Measurements from ENCODE around the gene UBXN7. TPM values are rescaled to one million over a fixed set of nuclear protein-coding genes. Genes with fewer than 3 reads are reported as not detected.

The UBXN7 gene
- total and polyA plus RNA-seq, 2 of the 4 experiments (the other 2 are of a cell fraction), result 8.6 to 16.1 TPM

DNA sequence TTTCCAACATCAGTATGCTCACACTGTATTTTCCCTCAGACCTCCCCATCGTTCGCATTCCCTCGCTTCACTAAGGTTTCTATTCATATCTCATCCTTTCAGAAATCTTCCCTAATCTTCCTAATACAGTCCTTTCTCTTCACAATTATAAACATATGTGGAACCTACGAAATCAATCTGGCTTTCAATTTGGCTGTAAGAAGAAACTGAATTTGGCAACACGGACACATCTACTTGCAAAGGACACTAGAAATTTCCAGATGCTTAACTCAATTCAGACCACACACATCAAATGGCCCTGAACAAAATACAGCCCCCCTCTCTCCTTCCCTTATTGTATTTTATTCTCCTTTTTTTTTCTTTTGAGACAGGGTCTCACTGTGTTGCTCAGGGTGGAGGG is 54.9 kb downstream of the UBXN7 start:
- H3K4me3 ChIP-seq (ENCODE audit: insufficient read depth, low read depth, low read length), result no peak overlapping the region
- H2BK20ac ChIP-seq (ENCODE audit: low read depth, low read length), result no peak overlapping the region
- BruUV-seq (replicated peaks), result no TSS peak
- H3K4ac ChIP-seq (ENCODE audit: low read depth, low read length), result no peak overlapping the region
- H4K8ac ChIP-seq (ENCODE audit: low read depth in 2 of 2, low read length in 2 of 2), result no peak overlapping the region
- H4K20me1 ChIP-seq (ENCODE audit: insufficient read depth, low read length), result no peaks in the 10 kb centered on the region; the same call in 1 of the 2 replicates
- dilution Hi-C loops (cut with HindIII; ENCODE audit: low sequenced_read_pairs, unreplicated experiment), result no loop called here
- H3K18ac ChIP-seq (ENCODE audit: low read depth, low read length), result no peak overlapping the region
- H3K9me3 ChIP-seq (ENCODE audit: control insufficient read depth, insufficient read depth, low read length), result no peaks in the 10 kb centered on the region
- no peak overlapping the region for H2AK5ac ChIP-seq (ENCODE audit: low read depth, low read length)
- H3K9me1 ChIP-seq (ENCODE audit: insufficient read depth, low read length), result no peaks in the 10 kb centered on the region
- H3K23ac ChIP-seq (ENCODE audit: low read depth, low read length), result no peak overlapping the region
- intact Hi-C loops (cut with micrococcal nuclease), result no loop called here
- ChIA-PET CTCF (no interaction called here), POLR2A (ENCODE audit: unreplicated experiment) (no interaction called here)
- WGBS, 2 experiments (ENCODE audit: extremely low coverage in 2 of 2, insufficient read length in 1 of 2), result no CpG with 5 or more reads among the region's 5 CpGs
- peaks cover 13% of the 10 kb centered on the region for H3K36me3 ChIP-seq (ENCODE audit: control insufficient read depth, insufficient read depth, low read length)
- no peak overlapping the region for H3K14ac ChIP-seq (replicated peaks; ENCODE audit: low read depth, low read length)
- H2BK15ac ChIP-seq (ENCODE audit: low read depth, low read length), result no peak overlapping the region
- DNase-seq, result no peak
- TF ChIP-seq CHD1 (IDR thresholded peaks at IDR 0.05; ENCODE audit: low read depth, low read length), result no peak
- TF ChIP-seq MAFK (IDR thresholded peaks at IDR 0.05; ENCODE audit: low read depth, low read length), result no peak
- TF ChIP-seq FOS (IDR thresholded peaks at IDR 0.05; ENCODE audit: low read depth, low read length), result no peak
- TF ChIP-seq, protein P1, sequence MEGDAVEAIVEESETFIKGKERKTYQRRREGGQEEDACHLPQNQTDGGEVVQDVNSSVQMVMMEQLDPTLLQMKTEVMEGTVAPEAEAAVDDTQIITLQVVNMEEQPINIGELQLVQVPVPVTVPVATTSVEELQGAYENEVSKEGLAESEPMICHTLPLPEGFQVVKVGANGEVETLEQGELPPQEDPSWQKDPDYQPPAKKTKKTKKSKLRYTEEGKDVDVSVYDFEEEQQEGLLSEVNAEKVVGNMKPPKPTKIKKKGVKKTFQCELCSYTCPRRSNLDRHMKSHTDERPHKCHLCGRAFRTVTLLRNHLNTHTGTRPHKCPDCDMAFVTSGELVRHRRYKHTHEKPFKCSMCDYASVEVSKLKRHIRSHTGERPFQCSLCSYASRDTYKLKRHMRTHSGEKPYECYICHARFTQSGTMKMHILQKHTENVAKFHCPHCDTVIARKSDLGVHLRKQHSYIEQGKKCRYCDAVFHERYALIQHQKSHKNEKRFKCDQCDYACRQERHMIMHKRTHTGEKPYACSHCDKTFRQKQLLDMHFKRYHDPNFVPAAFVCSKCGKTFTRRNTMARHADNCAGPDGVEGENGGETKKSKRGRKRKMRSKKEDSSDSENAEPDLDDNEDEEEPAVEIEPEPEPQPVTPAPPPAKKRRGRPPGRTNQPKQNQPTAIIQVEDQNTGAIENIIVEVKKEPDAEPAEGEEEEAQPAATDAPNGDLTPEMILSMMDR (conservative IDR thresholded peaks at IDR 0.05; ENCODE audit: low read depth, low read length), result no peak
- TF ChIP-seq NFE2L2 (IDR thresholded peaks at IDR 0.05; ENCODE audit: low read depth, low read length), result no peak
- no peak for TF ChIP-seq MAZ (IDR thresholded peaks at IDR 0.05; ENCODE audit: borderline replicate concordance, low read depth, low read length)
- TF ChIP-seq, protein P2, sequence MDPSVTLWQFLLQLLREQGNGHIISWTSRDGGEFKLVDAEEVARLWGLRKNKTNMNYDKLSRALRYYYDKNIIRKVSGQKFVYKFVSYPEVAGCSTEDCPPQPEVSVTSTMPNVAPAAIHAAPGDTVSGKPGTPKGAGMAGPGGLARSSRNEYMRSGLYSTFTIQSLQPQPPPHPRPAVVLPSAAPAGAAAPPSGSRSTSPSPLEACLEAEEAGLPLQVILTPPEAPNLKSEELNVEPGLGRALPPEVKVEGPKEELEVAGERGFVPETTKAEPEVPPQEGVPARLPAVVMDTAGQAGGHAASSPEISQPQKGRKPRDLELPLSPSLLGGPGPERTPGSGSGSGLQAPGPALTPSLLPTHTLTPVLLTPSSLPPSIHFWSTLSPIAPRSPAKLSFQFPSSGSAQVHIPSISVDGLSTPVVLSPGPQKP (IDR thresholded peaks at IDR 0.05; ENCODE audit: borderline replicate concordance, low read depth, low read length), result no peak
- TF ChIP-seq CEBPB (IDR thresholded peaks at IDR 0.05; ENCODE audit: low read depth, low read length), result no peak
- no peak for TF ChIP-seq BHLHE40 (IDR thresholded peaks at IDR 0.05; ENCODE audit: low read depth, low read length)
- TF ChIP-seq, protein P3, sequence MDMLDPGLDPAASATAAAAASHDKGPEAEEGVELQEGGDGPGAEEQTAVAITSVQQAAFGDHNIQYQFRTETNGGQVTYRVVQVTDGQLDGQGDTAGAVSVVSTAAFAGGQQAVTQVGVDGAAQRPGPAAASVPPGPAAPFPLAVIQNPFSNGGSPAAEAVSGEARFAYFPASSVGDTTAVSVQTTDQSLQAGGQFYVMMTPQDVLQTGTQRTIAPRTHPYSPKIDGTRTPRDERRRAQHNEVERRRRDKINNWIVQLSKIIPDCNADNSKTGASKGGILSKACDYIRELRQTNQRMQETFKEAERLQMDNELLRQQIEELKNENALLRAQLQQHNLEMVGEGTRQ (IDR thresholded peaks at IDR 0.05; ENCODE audit: low read depth, low read length), result no peak
- no peak for TF ChIP-seq RFX5 (IDR thresholded peaks at IDR 0.05; ENCODE audit: low read depth, low read length)
- TF ChIP-seq SMC3 (IDR thresholded peaks at IDR 0.05; ENCODE audit: low read depth, low read length), result no peak
- peaks cover 13 to 30% of the 10 kb centered on the region in 2 experiments for H3K79me1 ChIP-seq (ENCODE audit: low read depth in 1 of 2, low read length in 2 of 2)
- no peak overlapping the region for H4K91ac ChIP-seq (ENCODE audit: insufficient read depth, low read depth, low read length)
- H3K27ac ChIP-seq (ENCODE audit: insufficient read depth, low read length), result no peak overlapping the region
- no peak overlapping the region for H4K5ac ChIP-seq (ENCODE audit: low read depth, low read length)
- no peak overlapping the region for H3K9ac ChIP-seq (ENCODE audit: low read depth, low read length)
- H3K4me1 ChIP-seq (ENCODE audit: control insufficient read depth, insufficient read depth, low read length), result no peaks in the 10 kb centered on the region; the same call in 1 of the 2 replicates
- no peak for ATAC-seq (ENCODE audit: low read depth)
- H2BK5ac ChIP-seq (ENCODE audit: low read depth, low read length, poor library complexity, severe bottlenecking), result no peak overlapping the region
- no peak overlapping the region for H2BK120ac ChIP-seq (ENCODE audit: low read depth, low read length)
- H2AFZ ChIP-seq (replicated peaks; ENCODE audit: low read length, poor library complexity), result no peak overlapping the region
- in situ Hi-C loops (cut with MboI; ENCODE audit: low sequenced_read_pairs), result no loop called here
- no peaks in the 10 kb centered on the region for H3K27me3 ChIP-seq (ENCODE audit: control insufficient read depth, insufficient read depth, low read length)
- H2AK9ac ChIP-seq (replicated peaks; ENCODE audit: low read depth, low read length, poor library complexity), result no peak overlapping the region
- H3K56ac ChIP-seq (ENCODE audit: extremely low read depth, insufficient read depth, low read length), result no peak overlapping the region
- H3K4me2 ChIP-seq (ENCODE audit: low read depth, low read length), result no peak overlapping the region
